T-helper 1 cell (primary cell): Measurements from ENCODE around the gene TSR3.

Source experiments
- DNase-seq, 5 donors: peaks; one replicate each; pipeline ENCODE4 v3.0.0-alpha.2; 2012 to 2020

Gene TSR3

GRCh38 chr16:1377406-1378010, 25.8 kb upstream of the TSR3 start:
- no peak for DNase-seq

DNA sequence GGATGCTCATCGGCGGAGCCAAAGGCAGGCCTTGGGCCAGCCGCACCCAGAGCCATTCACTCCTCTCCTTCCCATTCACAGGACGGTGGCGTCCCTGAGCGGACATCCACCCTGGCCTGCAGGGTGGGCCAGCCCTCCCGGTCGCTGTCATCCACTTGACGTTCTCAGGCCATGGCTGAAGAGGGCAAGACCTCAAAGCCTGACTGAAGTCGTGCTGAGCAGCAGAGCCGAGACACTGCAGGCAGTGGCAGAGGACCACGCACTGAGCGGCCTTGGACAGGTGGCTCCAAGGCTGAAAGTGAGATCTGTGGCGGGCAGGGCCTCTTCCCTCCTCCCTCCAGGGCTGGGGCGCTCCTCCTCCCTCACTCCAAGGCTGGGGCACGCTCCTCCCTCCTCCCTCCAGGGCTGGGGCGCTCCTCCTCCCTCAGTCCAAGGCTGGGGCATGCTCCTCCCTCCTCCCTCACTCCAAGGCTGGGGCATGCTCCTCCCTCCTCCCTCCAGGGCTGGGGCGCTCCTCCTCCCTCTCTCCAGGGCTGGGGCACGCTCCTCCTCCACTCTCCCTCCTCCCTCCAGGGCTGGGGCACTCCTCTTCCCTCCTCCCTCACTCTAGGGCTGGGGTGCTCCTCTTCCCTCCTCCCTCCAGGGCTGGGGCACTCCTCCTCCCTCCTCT, 24.2 kb upstream of the TSR3 start:
- no peak for DNase-seq

DNA sequence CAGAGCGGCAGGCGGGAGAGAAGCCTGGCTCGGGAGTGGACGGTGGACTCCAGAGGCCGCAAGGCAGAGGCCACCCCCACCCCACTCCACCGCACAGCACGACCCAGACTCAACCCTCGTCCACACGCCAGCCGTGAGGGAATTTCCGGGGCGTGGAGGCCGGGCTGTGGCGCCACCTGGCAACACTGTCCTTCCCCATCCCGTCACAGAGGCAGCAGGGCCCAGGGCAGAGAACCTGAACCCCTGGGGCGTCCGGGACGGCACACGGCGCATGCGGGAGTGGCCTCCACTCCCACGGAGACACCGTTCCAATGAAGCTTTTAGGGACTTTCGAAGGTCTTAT, 23.6 kb upstream of the TSR3 start:
- DNase-seq: no peak

GRCh38 chr16:1374418-1375297, 23.0 kb upstream of the TSR3 start:
- no peak for DNase-seq

GRCh38 chr16:1372292-1372950, 20.7 kb upstream of the TSR3 start:
- DNase-seq: no peak

DNA sequence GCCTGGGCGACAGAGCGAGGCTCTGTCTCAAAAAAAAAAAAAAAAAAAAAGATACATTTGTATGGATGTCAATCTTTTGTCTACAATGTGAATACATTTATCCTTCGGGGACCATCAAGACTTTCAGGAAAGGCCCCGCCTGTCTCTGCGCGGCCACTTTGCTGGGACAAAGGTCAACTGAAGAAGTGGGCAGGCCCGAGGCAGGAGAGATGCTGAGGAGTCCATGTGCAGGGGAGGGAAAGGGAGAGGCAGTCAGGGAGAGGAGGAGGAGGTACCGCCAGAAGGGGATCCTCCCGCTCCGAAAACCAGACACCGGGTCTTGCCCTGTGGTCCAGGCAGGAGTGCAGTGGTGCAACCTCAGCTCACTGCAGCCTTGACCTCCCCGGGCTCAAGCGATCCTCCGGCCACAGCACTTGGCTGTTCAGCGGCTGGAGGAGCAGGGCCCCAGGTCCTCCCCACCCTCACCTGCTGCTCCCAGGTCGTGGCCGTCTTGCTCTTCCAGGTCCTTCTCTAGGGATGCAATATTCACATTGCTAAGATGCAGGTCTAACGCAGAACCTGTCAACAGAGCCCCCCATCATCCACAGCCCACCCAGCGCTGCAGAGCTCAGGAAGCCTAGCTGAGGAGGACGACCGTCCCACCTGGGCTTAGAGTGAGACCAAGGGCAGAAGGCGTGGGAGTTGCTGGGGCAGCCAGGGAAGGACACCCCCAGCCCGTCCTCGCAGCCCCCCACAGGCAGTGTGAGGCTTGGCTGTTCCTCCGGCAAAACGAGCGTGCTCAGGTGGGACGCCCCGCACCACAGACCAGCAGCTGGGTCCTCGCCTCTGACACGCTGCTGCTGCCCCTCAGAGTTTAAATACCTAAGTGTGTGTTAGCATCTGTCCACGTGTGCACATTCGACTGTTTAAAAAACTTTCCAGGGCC, 19.6 kb upstream of the TSR3 start:
- no peak for DNase-seq

- no peak for DNase-seq
Measured at GRCh38 chr16:1367486-1368174, 16.0 kb upstream of the TSR3 start.

DNA sequence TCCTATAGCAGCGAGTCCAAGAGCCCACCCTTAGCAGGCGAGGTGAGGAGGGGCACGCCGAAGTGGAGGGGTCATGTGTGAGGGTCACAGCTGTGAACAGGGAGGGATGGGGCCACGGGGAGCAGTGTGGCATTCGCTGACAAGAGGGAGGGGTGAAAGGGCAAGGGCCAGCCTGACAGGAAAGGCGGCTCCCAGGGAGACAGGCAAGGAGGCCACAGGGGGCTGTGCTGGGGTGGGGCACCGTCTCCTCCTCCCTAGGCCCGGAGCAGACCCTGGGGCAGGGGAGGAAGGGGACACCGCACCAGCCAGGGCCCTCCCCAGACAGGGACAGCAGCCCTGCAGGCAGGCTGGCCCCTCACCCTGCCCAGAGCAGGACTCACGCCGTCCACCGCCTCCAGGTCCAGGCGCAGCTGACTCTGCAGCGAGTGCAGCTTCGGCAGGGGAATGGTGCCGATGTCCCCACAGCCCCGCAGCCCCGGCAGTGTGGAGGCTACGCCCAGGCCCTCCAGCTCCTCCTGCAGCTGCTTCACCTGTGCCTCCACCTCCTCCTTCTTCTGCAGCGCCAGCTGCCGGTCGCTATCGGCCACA, 15.1 kb upstream of the TSR3 start:
- DNase-seq: no peak

- no peak for DNase-seq
Measured at GRCh38 chr16:1366060-1366711, 14.5 kb upstream of the TSR3 start.

DNA sequence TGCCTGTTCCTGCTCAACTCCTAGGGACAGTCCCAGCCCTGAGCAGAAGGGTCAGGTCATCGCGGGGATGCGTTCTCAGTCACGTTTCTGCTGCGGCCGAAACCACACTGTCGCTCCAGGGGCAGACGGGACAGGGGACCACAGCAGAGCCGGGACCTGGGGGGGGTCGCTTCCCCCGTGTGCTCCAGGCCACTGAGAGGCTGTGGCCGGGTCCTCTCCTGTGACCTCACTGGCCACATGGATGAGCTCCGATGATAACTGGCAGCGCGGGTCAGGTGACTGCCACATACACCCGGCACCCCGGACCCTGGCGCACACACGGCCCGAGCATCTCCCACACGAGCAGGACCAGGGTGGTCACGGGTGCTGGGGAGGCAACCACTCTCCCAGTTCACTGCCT, 12.8 kb upstream of the TSR3 start:
- no peak for DNase-seq

DNA sequence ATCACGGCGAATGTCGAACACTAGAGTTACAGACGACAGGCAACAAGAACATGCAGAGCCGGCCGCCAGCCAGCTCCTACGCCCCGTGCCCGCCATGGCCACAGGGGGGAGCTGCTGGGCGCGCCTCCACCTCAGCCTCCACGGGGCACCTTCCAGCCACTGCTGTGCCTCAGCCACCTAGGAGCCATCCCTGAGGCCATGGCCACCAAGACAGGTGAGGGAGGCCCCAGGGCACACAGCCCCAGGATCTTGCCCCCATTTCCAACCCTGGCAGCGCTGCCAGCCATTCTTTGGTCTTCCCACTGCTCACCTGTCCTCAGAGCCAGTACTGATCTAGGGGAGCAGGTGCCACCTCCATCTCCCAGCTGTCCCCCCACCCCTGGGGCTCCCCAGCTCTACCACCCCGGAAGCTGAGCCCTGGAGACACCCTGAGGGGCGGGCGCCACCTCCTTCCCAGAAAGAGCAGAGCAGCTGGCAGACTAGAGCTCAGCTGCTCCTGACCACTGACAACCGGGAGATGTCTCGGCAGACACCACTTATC, 11.9 kb upstream of the TSR3 start:
- peak; percentile 43 to 64 (median 54) for DNase-seq

- DNase-seq: no peak
Measured at GRCh38 chr16:1362807-1363206, 11.1 kb upstream of the TSR3 start.

- no peak for DNase-seq
Measured at GRCh38 chr16:1361685-1362360, 10.1 kb upstream of the TSR3 start.

- DNase-seq: no peak
Measured at GRCh38 chr16:1357906-1358566, 6.4 kb upstream of the TSR3 start.

- no peak for DNase-seq
Measured at GRCh38 chr16:1356061-1356900, 4.6 kb upstream of the TSR3 start.

DNA sequence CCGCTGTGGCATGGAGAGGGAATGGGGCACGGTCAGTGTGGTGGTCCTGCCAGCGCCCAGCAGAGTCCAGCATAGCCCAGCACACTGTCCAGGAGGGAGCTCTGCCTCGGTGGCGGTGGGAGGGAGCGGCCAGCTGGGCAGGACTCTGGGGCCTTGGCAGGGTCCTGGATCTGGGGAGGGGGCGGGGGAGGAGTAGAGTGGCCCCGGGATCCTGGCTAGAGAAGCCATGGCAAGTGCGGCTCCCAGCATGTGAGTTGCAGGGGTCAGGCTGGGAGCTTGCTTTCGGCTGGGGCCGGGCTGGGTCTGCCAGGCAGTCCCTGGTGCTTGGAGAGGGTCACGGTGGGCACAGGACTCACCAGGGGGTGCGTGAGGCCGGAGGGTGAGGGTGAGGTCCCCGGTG, 3.9 kb upstream of the TSR3 start:
- DNase-seq: no peak

GRCh38 chr16:1354815-1355540, 3.3 kb upstream of the TSR3 start:
- DNase-seq: no peak

DNA sequence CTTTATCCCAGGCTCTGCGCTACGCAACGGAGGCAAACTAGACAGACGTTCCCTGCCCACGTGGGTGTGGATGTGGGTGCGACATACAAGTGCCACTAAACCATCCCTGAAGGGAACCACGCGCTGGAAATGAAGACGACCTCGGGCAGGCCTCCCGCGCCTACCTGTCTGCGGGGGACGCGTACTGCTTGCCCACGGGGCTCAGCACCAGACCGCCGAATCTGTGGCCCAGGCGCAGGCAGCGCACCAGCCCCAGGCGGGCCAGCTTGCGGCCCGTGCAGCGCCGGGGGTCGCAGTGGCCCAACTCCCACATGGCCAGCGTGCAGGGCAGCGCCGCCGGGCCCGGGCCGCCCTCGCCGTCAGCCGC, 480 bp downstream of the TSR3 start:
- no peak for DNase-seq
